ENCODE data around the gene TBC1D22B. TPM values are rescaled to one million over a fixed set of nuclear protein-coding genes. Genes with fewer than 3 reads are reported as not detected.

TBC1D22B gene
- total RNA-seq, 1 experiment from 2014 or later: 11.8 TPM

DNA sequence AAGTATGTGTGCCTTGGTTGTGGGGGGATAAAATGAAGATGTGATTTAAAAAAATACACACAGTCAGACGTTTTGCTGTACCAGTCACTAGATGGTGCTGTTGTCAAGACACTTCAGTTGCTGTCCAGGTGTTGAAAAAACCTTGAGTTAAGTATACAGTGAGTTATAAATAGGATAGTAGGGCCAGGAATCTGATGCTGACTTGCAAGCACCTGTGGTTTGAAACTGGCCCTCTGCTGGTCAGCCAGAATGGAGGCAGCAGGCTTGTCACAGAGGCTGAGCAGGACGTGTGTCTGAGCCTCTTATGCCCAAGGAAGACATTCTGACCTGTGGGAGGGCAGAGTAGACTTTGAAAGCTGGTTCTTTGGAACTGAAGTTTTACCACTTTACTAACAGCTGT lies 124.0 kb downstream of the TBC1D22B start:
- peak; percentile 82 to 84 for DNase-seq
- intact Hi-C loops (cut with micrococcal nuclease; ENCODE audit: unreplicated experiment): loop anchor here (1.0 to 5.0 kb wide), 5 partner anchors 51 to 311 kb away; partner anchors contain the start of gene CMTR1
- no peaks in the 10 kb centered on the region for H3K27me3 Mint-ChIP-seq (ENCODE audit: insufficient read depth, unreplicated experiment)
- ChIA-PET POLR2A (no interaction called here), CTCF (interaction anchor here (0.7 to 1.5 kb wide), 2 partner anchors 16 to 52 kb away, joined by 3 to 6 read pairs; partner anchors contain the start of gene CMTR1)
- TF ChIP-seq, protein P1, sequence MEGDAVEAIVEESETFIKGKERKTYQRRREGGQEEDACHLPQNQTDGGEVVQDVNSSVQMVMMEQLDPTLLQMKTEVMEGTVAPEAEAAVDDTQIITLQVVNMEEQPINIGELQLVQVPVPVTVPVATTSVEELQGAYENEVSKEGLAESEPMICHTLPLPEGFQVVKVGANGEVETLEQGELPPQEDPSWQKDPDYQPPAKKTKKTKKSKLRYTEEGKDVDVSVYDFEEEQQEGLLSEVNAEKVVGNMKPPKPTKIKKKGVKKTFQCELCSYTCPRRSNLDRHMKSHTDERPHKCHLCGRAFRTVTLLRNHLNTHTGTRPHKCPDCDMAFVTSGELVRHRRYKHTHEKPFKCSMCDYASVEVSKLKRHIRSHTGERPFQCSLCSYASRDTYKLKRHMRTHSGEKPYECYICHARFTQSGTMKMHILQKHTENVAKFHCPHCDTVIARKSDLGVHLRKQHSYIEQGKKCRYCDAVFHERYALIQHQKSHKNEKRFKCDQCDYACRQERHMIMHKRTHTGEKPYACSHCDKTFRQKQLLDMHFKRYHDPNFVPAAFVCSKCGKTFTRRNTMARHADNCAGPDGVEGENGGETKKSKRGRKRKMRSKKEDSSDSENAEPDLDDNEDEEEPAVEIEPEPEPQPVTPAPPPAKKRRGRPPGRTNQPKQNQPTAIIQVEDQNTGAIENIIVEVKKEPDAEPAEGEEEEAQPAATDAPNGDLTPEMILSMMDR (IDR thresholded peaks at IDR 0.05; ENCODE audit: insufficient read depth in 1 of 2, low read depth in 1 of 2, low read length in 1 of 2, severe bottlenecking in 1 of 2, unreplicated experiment in 1 of 2): peak; percentile 67 to 85
- Histone ChIP-seq H3K9me3 (no peaks in the 10 kb centered on the region), H3K27me3 (replicated peaks; ENCODE audit: control insufficient read depth, insufficient read depth, low read length) (no peaks in the 10 kb centered on the region), H3K36me3 (ENCODE audit: control insufficient read depth, insufficient read depth, low read length) (no peaks in the 10 kb centered on the region), H3K4me1 (peaks cover 25% of the 10 kb centered on the region), H3K4me3 (ENCODE audit: low read depth, low read length) (no peak overlapping the region)
- no peak overlapping the region for H3K4me3 Mint-ChIP-seq (ENCODE audit: unreplicated experiment)
- peaks cover 27% of the 10 kb centered on the region for H3K36me3 Mint-ChIP-seq (ENCODE audit: insufficient read depth, unreplicated experiment)
- H3K9me3 Mint-ChIP-seq (ENCODE audit: unreplicated experiment): no peaks in the 10 kb centered on the region
- BruUV-seq (replicated peaks): no TSS peak
- H3K27ac Mint-ChIP-seq (ENCODE audit: unreplicated experiment): peak overlapping the region; percentile 31
- peaks cover 16% of the 10 kb centered on the region for H3K4me1 Mint-ChIP-seq (ENCODE audit: low read depth, unreplicated experiment)

Other genes starting within 250 kb of the TBC1D22B start
- gene PIM1, start 87.6 kb upstream of the TBC1D22B start, total RNA-seq (2022): 43.8 and 48.3 TPM in 2 replicates
- 1.6 and 2.6 TPM in 2 replicates for gene TMEM217, start 372 bp downstream of the TBC1D22B start, total RNA-seq (2022)
- gene RNF8, start 96.2 kb downstream of the TBC1D22B start, total RNA-seq (2022): 17.3 and 17.7 TPM in 2 replicates
- 40.0 and 40.8 TPM in 2 replicates for gene CMTR1, start 175.4 kb downstream of the TBC1D22B start, total RNA-seq (2022)
- gene CCDC167, start 242.1 kb downstream of the TBC1D22B start, total RNA-seq (2022): 30.6 and 32.3 TPM in 2 replicates

All from Caco-2 (cell line).